SIG-M5 treated with dmso at 0.1 percent for 504 hours (cell line): ENCODE measurements around the gene CALM1.

Experiments used
- DNase-seq: peaks from one replicate; lab custom pipeline; 2025; ENCODE audit not compliant: unreplicated experiment; lab: John Stamatoyannopoulos, UW

Gene CALM1

GRCh38 chr14:90440592-90440991 is 43.8 kb downstream of the CALM1 start:
- no peak for DNase-seq

DNA sequence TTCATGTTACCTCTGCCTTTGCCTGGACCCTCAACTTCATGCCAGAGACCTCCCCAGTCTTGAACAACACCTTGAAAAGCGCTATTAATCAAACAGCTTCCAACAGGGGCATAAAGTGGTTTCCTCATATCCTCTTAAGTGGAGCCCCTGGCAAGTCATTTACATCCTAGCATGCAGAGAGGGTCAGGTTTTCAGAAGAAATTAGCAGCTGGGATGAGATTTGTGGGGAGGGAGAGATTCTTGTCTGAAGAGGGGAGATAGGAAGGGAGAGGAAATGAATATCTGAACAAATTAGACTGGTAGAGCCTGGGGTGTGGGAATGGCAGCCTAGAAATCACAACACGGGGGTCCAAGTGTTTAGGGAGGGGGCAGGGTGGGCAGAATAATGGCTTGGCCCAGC is 45.6 kb downstream of the CALM1 start:
- DNase-seq = no peak

- peak; percentile 34 for DNase-seq
Measured at GRCh38 chr14:90443161-90444076, 46.6 kb downstream of the CALM1 start.

GRCh38 chr14:90444077-90444696 is 47.4 kb downstream of the CALM1 start:
- peak; percentile 65 for DNase-seq

DNA sequence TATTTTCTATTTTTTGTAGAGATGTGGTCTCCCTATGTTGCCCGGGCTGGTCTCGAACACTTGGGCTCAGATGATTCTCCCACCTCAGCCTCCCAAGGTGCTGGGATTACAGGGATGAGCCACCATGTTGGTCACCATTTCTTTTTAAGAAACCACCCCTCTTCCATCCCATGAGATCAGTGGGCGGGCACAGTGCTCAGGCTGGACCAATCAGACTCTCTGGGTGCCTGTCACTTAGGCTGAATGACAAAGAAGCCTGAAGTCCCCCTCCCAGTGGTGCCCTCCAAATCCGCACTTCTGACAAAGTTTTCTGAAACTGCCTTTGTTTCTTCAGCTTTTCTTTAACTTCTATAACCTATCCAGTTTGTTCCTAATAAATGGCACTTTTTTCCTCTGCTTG is 48.2 kb downstream of the CALM1 start:
- no peak for DNase-seq

DNA sequence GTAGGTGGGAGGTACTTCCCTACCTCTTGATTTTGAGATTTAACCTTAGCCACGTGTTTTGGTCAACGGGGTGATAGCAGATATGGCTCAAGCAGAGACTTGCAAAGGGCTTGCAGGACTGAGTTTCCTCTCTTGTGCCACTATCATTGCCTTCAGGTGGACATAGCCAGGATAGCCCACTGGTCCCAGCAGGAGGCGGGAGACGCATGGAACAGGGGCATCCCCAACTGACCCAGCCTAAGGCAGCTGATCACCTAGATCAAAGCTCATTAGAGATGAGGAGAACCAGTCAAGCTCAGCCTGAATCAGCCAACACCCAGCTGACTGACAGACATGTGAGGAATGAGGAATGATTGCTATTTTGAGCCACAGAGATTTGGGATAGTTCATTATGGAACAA is 49.6 kb downstream of the CALM1 start:
- DNase-seq = no peak

- no peak for DNase-seq
Measured at GRCh38 chr14:90447720-90448497, 51.1 kb downstream of the CALM1 start.

GRCh38 chr14:90449411-90449810 is 52.6 kb downstream of the CALM1 start:
- no peak for DNase-seq

GRCh38 chr14:90450151-90450550 is 53.3 kb downstream of the CALM1 start:
- DNase-seq = no peak

DNA sequence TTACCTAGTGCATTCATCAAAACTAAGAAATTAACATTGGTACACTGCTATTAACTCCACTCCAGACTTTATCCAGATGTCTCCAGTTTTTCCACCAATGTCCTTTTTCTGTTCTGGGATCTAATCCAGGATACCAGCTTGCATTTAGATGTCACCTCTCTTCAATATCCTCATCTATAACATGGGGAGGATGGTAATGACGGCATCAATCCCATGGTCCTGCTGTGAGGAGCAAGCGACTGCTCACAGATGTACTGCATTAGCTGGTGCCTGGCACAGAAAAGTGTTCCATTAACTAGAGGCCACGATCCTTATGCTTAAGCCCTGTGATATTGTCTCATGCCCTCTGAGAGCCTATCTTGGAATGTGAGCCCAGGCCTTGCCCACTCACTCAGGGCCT is 53.8 kb downstream of the CALM1 start:
- no peak for DNase-seq

DNA sequence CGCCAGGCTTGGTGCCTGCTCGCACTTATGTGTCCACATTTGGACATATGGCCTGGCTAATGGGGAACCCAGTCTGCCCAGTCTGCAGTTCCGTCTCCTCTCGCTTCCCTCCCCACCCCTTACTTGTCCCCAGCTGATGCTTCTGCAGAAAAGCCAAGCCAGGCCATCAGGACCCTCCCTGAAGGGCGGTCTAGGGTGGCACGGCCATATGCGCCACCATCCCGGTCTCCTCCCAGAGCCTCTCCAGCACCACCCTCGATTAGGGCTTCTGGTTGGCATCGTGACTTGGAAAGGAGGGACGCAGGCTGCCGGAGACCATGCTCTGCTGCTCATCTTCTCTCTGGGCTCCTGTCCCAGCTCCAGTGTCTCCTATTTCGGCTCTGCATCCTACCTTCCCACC is 54.6 kb downstream of the CALM1 start:
- no peak for DNase-seq

DNA sequence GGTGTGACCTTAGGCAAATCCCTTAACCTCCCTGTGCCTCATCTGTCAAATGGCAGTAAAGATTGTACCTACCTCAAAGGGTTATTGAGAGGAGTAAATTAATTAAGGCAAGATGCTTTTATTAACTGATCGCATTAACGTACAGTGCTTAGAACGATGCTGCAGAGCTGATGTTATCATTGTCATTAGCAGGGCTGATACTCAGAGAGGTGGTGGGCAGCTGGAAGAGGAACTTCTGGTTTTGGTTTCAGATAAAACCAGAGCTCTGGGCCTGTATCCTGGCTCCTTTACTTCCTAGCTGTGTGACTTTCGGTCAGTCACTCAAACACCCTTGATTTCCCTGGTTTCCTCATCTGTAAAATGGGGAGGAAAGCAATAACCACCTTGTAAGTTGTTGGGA is 55.1 kb downstream of the CALM1 start:
- no peak for DNase-seq

DNA sequence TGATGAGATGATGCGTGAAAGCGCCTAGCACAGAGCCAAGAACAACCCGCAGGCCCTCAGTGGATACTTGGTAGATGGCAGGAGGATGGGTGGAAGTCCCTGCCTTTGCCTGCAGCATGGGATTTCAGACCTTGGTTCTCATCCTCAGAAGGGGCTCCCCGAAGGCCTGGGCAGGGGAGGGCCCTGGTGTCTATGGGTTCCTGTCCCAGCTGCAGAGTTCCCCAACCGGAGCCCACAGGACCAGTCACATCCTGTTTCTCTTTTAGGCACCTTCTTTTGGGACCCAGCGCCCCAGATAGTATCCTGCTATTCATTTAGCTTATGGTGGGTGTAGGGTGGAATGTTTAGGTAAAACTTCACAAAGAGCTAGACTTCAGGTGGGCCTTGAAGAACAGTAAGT is 55.5 kb downstream of the CALM1 start:
- DNase-seq = no peak

DNA sequence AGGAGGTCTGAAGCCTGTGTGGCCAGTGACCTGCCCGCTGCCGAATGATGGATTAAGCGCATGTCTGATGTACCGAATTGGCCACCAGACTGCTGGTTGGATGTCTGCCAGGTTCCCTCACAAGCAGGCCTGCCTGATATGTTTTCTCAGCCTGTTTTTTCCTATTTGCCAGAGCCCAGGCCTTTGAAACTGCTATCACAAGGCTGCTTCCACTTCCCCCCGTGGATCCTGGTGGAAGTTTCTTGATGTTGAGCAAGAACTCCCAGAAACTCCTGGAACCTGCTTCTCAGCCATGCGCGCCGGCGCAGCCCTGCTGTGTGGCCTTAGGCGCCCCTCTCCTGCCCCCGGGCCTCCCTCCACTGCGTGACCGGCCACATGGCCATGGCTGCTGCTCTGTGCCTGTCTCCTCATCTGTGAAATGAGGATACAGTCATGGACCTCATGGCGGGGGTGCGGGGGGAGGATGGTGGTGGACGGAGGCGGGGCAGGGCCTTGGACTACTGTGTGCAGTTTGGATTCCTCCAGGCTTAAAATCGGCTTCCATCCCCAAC is 56.6 kb downstream of the CALM1 start:
- DNase-seq = no peak

GRCh38 chr14:90454041-90455000 is 57.5 kb downstream of the CALM1 start:
- DNase-seq = peak; percentile 52

GRCh38 chr14:90455100-90455571 is 58.3 kb downstream of the CALM1 start:
- no peak for DNase-seq

- DNase-seq = no peak
Measured at GRCh38 chr14:90456551-90456950, 59.7 kb downstream of the CALM1 start.

DNA sequence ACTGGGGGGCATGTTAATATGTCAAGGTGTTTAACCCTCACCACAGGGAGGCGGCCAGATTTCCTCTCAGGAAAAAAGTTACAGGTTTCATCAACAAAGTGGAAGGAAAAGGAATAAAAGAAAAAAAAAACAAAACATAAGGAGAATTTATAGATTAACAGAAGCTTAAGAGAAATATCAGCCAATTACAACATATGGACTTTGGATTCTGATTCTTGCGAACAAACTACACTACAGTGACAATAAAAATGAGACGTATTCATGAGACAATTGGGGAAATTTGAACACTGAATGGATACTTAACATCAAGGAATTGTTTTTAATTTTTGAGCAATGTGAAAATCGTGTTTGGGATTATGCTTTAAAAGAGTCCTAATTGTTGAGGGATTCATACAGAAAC is 60.4 kb downstream of the CALM1 start:
- DNase-seq = no peak
